Fibroblast of lung (primary cell): ENCODE results near the gene RAB5IF. TPM values are rescaled to one million over a fixed set of nuclear protein-coding genes. Genes with fewer than 3 reads are reported as not detected.

Experiments used
- DNase-seq, 2 donors: peaks; one replicate each; pipeline versions ENCODE4 v3.0.0 to v3.0.0-alpha.2; 2010; ENCODE audit warnings: low read depth in 2 of 2
- H2AFZ ChIP-seq: 2 replicates; pipeline ENCODE4 v1.5.1; 2012; ENCODE audit warnings: low read length, control low read depth, inconsistent platforms
- H3K27ac ChIP-seq: 2 replicates; pipeline ENCODE4 v1.5.1; 2011; ENCODE audit warnings: low read length, control low read depth; ENCODE audit not compliant: insufficient read depth
- H3K27me3 ChIP-seq: 2 replicates; pipeline ENCODE4 v1.5.1; 2011; ENCODE audit warnings: mild to moderate bottlenecking, low read length; ENCODE audit not compliant: control insufficient read depth, insufficient read depth
- H3K36me3 ChIP-seq: 2 replicates; pipeline ENCODE4 v1.5.1; 2011; ENCODE audit warnings: low read length; ENCODE audit not compliant: control insufficient read depth, insufficient read depth
- H3K4me1 ChIP-seq: 2 replicates; pipeline ENCODE4 v1.5.1; 2011; ENCODE audit warnings: low read length; ENCODE audit not compliant: control insufficient read depth, insufficient read depth; ENCODE audit errors: extremely low read depth
- H3K4me2 ChIP-seq: 2 replicates; pipeline ENCODE4 v1.5.1; 2011; ENCODE audit warnings: low read length, control low read depth; ENCODE audit not compliant: insufficient read depth; ENCODE audit errors: extremely low read depth
- H3K4me3 ChIP-seq, 4 experiments: fragments of 200-600 bp in 1 of 4; sonication (generic) in 1 of 4; replicated peaks in 1 of 4; 2 replicates each; pipeline ENCODE4 v1.5.1; 2011 to 2016; ENCODE audit warnings: low read length in 4 of 4, low read depth in 3 of 4, mild to moderate bottlenecking in 3 of 4, control low read depth in 2 of 4, inconsistent platforms in 1 of 4, mixed read lengths in 1 of 4; ENCODE audit not compliant: insufficient read depth in 1 of 4; ENCODE audit errors: control extremely low read depth in 1 of 4
- H3K79me2 ChIP-seq: 2 replicates; pipeline ENCODE4 v1.5.1; 2012; ENCODE audit warnings: mild to moderate bottlenecking, low read length, inconsistent platforms; ENCODE audit not compliant: control insufficient read depth, insufficient read depth
- H3K9ac ChIP-seq: 2 replicates; pipeline ENCODE4 v1.5.1; 2011; ENCODE audit warnings: mild to moderate bottlenecking, low read length, control low read depth; ENCODE audit not compliant: insufficient read depth
- H3K9me3 ChIP-seq: 2 replicates; pipeline ENCODE4 v1.5.1; 2012; ENCODE audit warnings: low read depth, low read length; ENCODE audit not compliant: control insufficient read depth, insufficient read depth
- H4K20me1 ChIP-seq: 2 replicates; pipeline ENCODE4 v1.5.1; 2011; ENCODE audit warnings: low read length; ENCODE audit not compliant: control insufficient read depth, insufficient read depth; ENCODE audit errors: extremely low read depth
- EZH2 ChIP-seq: IDR thresholded peaks from 2 replicates; pipeline ENCODE4 v1.5.1; 2012; ENCODE audit warnings: low read length, control low read depth, mild to moderate bottlenecking; ENCODE audit errors: missing control alignments
- polyA plus RNA-seq, 2 donors: library from polyadenylated mRNA; depleted of rRNA in 1 of 2; stranded (reverse) in 1 of 2; unstranded in 1 of 2; fragments of >200 nt; gene quantifications; 2 replicates each; pipeline ENCODE4 v1.2.1, GENCODE V29; 2011 to 2012; ENCODE audit warnings: missing spikeins in 1 of 2
- total RNA-seq: library from RNA; depleted of rRNA; stranded (reverse); fragments of >200 nt; gene quantifications from 2 replicates; pipeline ENCODE4 v1.2.1, GENCODE V29; 2014
- TF ChIP-seq, protein P1 (sequence below), 2 donors: IDR thresholded peaks in 1 of 2; conservative IDR thresholded peaks in 1 of 2; 1 replicate in 1 of 2; 2 replicates in 1 of 2; pipeline ENCODE4 v1.5.1; 2011 to 2012; ENCODE audit warnings: low read length in 2 of 2, control low read depth in 1 of 2, inconsistent platforms in 1 of 2, low read depth in 1 of 2, mild to moderate bottlenecking in 1 of 2

The RAB5IF gene
- total and polyA plus RNA-seq, 2 donors (not counting 1 experiment from before 2014, with no cell fraction given), result 58.0 to 104 TPM

DNA sequence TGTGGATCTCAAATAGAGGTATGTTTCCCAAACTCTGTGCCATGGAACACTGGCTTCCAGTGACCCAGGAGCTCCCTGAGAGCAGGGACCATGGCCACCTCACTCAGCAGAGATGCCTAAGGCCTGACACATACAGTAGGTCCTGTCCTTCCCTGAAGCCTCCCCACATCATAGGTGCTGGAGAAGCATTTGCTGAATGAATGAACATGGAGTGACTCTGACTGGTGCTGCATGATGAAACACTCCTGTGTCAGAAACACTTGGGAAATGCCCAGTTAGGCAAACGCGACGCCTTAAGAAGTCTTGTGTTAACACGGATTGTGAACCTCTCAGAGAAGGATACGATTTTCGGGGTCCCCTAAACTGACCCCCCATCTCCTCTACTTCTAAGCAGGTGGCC, 26.1 kb downstream of the RAB5IF start:
- no peak for TF ChIP-seq EZH2
- TF ChIP-seq, protein P1, sequence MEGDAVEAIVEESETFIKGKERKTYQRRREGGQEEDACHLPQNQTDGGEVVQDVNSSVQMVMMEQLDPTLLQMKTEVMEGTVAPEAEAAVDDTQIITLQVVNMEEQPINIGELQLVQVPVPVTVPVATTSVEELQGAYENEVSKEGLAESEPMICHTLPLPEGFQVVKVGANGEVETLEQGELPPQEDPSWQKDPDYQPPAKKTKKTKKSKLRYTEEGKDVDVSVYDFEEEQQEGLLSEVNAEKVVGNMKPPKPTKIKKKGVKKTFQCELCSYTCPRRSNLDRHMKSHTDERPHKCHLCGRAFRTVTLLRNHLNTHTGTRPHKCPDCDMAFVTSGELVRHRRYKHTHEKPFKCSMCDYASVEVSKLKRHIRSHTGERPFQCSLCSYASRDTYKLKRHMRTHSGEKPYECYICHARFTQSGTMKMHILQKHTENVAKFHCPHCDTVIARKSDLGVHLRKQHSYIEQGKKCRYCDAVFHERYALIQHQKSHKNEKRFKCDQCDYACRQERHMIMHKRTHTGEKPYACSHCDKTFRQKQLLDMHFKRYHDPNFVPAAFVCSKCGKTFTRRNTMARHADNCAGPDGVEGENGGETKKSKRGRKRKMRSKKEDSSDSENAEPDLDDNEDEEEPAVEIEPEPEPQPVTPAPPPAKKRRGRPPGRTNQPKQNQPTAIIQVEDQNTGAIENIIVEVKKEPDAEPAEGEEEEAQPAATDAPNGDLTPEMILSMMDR (conservative IDR thresholded peaks at IDR 0.05 in 1 of 2, IDR thresholded peaks at IDR 0.05 in 1 of 2; ENCODE audit: low read depth in 1 of 2, low read length in 2 of 2), result no peak
- Histone ChIP-seq H3K79me2 (no peaks in the 10 kb centered on the region), H3K9ac (no peak overlapping the region), H2AFZ (no peak overlapping the region), H3K4me2 (no peak overlapping the region), H3K36me3 (no peaks in the 10 kb centered on the region), H3K27me3 (no peaks in the 10 kb centered on the region), H3K27ac (no peak overlapping the region), H4K20me1 (no peaks in the 10 kb centered on the region), H3K4me3 (no peak overlapping the region), H3K9me3 (no peaks in the 10 kb centered on the region), H3K4me1 (no peaks in the 10 kb centered on the region)
- no peak for DNase-seq

DNA sequence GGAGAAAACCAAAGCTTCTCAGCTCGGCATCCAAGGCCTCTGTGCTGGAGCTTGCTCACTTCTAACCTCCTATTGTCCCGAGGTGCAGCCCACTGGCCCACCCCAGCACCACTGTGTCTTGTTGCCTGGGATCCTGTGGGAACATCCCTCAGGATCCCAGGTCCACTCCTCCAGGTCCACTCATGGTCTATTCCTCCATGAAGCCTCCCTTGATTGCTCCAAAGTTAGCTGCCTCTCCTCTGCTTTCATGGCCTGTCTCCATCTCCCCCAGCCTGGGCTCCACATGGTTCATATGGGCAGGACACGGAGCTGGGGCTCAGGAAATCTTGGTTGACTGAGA, 26.5 kb downstream of the RAB5IF start:
- H3K27ac ChIP-seq, result no peak overlapping the region
- no peaks in the 10 kb centered on the region for H4K20me1 ChIP-seq
- no peak overlapping the region for H3K4me2 ChIP-seq
- no peak overlapping the region for H2AFZ ChIP-seq
- H3K27me3 ChIP-seq, result no peaks in the 10 kb centered on the region
- no peaks in the 10 kb centered on the region for H3K36me3 ChIP-seq
- no peaks in the 10 kb centered on the region for H3K9me3 ChIP-seq
- no peaks in the 10 kb centered on the region for H3K79me2 ChIP-seq
- no peaks in the 10 kb centered on the region for H3K4me1 ChIP-seq
- no peak for DNase-seq
- H3K9ac ChIP-seq, result no peak overlapping the region
- H3K4me3 ChIP-seq, result no peak overlapping the region
- TF ChIP-seq EZH2, result no peak
- TF ChIP-seq, protein P1 (conservative IDR thresholded peaks at IDR 0.05 in 1 of 2, IDR thresholded peaks at IDR 0.05 in 1 of 2; ENCODE audit: low read depth in 1 of 2, low read length in 2 of 2), result no peak

DNA sequence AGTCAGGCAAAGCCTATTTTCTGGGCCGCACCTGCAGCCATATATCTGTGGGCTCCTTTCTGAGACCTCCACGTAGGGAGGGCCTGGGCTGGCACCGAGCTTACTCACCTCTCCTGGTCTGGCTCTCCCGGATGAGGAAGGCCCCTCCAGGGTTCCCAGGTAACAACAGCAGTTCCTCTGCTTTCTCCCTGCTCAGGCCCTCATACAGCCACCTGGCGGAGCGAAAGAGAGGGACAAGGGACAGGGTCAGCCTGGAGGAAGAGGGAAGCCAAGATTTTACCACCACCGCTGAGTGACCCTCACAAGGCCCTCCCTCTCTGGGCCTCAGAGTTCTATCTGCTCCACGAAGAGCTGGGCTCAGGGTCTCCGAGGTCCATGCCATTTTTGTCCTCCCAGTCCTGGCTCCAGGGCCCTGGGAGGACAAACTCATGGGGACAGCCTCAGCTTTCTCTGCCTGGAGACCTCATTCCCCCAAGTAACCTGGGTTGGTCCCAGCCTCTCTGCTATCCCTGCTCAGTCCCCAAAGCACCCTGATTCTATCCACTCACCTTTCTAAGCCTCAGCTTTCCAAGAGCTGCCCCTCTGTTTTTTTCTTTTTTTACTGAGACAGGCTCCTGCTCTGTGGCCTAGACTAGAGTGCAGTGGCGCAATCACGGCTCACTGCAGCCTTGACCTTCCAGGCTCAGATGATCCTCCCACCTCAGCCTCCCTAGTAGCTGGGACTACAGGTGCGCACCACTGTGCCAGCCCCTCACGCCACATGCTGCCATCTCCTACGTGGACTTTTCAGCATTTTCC, 27.1 kb downstream of the RAB5IF start:
- H3K36me3 ChIP-seq, result no peaks in the 10 kb centered on the region
- no peak overlapping the region for H3K27ac ChIP-seq
- no peaks in the 10 kb centered on the region for H3K9me3 ChIP-seq
- H2AFZ ChIP-seq, result no peak overlapping the region
- H3K4me2 ChIP-seq, result no peak overlapping the region
- H4K20me1 ChIP-seq, result no peaks in the 10 kb centered on the region
- H3K27me3 ChIP-seq, result no peaks in the 10 kb centered on the region
- no peaks in the 10 kb centered on the region for H3K79me2 ChIP-seq
- no peak overlapping the region for H3K9ac ChIP-seq
- no peak for TF ChIP-seq EZH2
- TF ChIP-seq, protein P1 (conservative IDR thresholded peaks at IDR 0.05 in 1 of 2, IDR thresholded peaks at IDR 0.05 in 1 of 2; ENCODE audit: low read depth in 1 of 2, low read length in 2 of 2), result no peak
- DNase-seq, result no peak
- no peak overlapping the region for H3K4me3 ChIP-seq
- no peaks in the 10 kb centered on the region for H3K4me1 ChIP-seq
